Loucy (cell line): ENCODE measurements around the gene IL5.
A peak's percentile ranks its signal among the peaks of the same experiment; 100 is the strongest.

Experiments
- H2AFZ ChIP-seq: fragments of 200-600 bp; sonication (generic); 2 replicates; pipeline ENCODE4 v1.6.0; 2016; ENCODE audit warnings: antibody characterized with exemption, mild to moderate bottlenecking, low read length, moderate library complexity
- H3F3A ChIP-seq: fragments of 200-600 bp; 2 replicates; pipeline ENCODE4 v1.6.0; 2016; ENCODE audit warnings: antibody characterized with exemption, low read depth, mild to moderate bottlenecking
- H3K27me3 ChIP-seq: fragments of 200-600 bp; sonication (generic); 2 replicates; pipeline ENCODE4 v1.6.1; 2014; ENCODE audit warnings: low read length, mild to moderate bottlenecking; ENCODE audit not compliant: insufficient read depth, poor library complexity, severe bottlenecking
- H3K36me3 ChIP-seq: fragments of 200-600 bp; sonication (generic); 2 replicates; pipeline ENCODE4 v1.6.1; 2016; ENCODE audit warnings: low read length; ENCODE audit not compliant: insufficient read depth
- H3K4me1 ChIP-seq: fragments of 200-600 bp; sonication (generic); 2 replicates; pipeline ENCODE4 v1.5.1; 2014; ENCODE audit warnings: low read length, mild to moderate bottlenecking; ENCODE audit not compliant: insufficient read depth, poor library complexity, severe bottlenecking
- H3K4me2 ChIP-seq: fragments of 200-600 bp; sonication (generic); 2 replicates; pipeline ENCODE4 v1.6.0; 2014; ENCODE audit warnings: antibody characterized with exemption, low read length, low read depth, mild to moderate bottlenecking; ENCODE audit not compliant: poor library complexity, severe bottlenecking
- H3K4me3 ChIP-seq: fragments of 200-600 bp; sonication (generic); 2 replicates; pipeline ENCODE4 v1.5.1; 2014; ENCODE audit warnings: low read length, mild to moderate bottlenecking, mixed read lengths; ENCODE audit not compliant: poor library complexity, severe bottlenecking
- H3K79me2 ChIP-seq: fragments of 200-600 bp; sonication (generic); 2 replicates; pipeline ENCODE4 v1.6.1; 2014; ENCODE audit warnings: low read length; ENCODE audit not compliant: insufficient read depth
- H3K9ac ChIP-seq: fragments of 200-600 bp; sonication (generic); 2 replicates; pipeline ENCODE4 v1.6.0; 2014; ENCODE audit warnings: mild to moderate bottlenecking, low read depth, low read length, moderate library complexity; ENCODE audit not compliant: poor library complexity, severe bottlenecking
- H3K9me2 ChIP-seq: fragments of 200-600 bp; sonication (generic); replicated peaks from 2 replicates; pipeline ENCODE4 v1.6.1; 2016; ENCODE audit warnings: low read depth, low read length, mixed read lengths
- H3K9me3 ChIP-seq: fragments of 200-600 bp; sonication (generic); 2 replicates; pipeline ENCODE4 v1.6.1; 2014; ENCODE audit warnings: mild to moderate bottlenecking, antibody characterized with exemption, low read length, low read depth; ENCODE audit not compliant: insufficient read depth
- H4K20me1 ChIP-seq: fragments of 200-600 bp; sonication (generic); 2 replicates; pipeline ENCODE4 v1.6.0; 2014; ENCODE audit warnings: antibody characterized with exemption, low read length, mild to moderate bottlenecking; ENCODE audit not compliant: insufficient read depth, poor library complexity, severe bottlenecking
- EZH2phosphoT487 ChIP-seq: fragments of 200-600 bp; IDR thresholded peaks from 2 replicates; pipeline ENCODE4 v1.6.1; 2018; ENCODE audit warnings: antibody characterized with exemption, mild to moderate bottlenecking, moderate library complexity, borderline replicate concordance
- TF ChIP-seq, protein P1 (sequence below): fragments of 200-600 bp; sonication (generic); conservative IDR thresholded peaks from 2 replicates; pipeline ENCODE4 v1.5.1; 2014; ENCODE audit warnings: mild to moderate bottlenecking, antibody characterized with exemption, low read length

Gene IL5

DNA sequence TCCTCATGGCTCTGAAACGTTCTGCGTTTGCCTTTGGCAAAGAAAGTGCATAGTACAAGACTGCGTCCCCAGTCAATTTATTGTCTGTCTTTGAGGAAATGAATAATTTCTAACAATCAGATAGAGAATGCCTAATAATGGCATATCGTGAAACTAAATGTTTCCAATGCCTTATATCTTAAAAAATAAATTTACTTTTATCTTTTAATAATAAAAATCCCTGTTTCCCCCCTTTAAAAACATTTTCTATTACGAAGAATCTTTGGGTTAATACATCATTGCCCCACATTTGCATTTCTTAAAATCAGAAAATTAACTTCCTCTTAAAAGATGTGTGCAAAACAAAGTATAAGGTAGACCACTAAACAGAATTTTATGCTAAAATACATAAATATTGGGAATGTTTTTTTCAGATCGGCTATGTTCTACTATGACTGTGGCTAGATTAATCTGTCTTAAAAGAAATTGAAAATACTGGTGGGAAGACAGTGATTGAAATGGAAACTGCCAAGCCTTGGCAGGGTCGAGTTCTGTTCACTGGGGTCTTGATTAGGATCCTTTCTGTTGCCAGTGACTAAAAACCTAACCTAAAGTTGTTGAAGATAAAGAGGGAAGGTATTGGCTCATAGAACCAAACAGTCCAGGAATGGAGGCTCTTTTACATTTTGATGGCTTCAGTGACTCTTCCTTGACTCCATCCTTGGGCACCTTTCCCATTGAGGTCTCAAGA is at the start of gene IL5:
TSS of gene IL5 (minus strand) at position 51 of the 730 bp plus-strand sequence. CDS start at position 7, 44 bp downstream.
- H4K20me1 ChIP-seq = no peaks in the 10 kb centered on the region
- H3K4me1 ChIP-seq = no peaks in the 10 kb centered on the region
- H3K36me3 ChIP-seq = no peaks in the 10 kb centered on the region
- H3K4me2 ChIP-seq = no peak within 1 kb of the TSS
- H3K27me3 ChIP-seq = no peaks in the 10 kb centered on the region
- H3K79me2 ChIP-seq = no peaks in the 10 kb centered on the region
- no peak within 1 kb of the TSS for H3K9ac ChIP-seq
- no peaks in the 10 kb centered on the region for H3K9me3 ChIP-seq
- no peaks in the 10 kb centered on the region for H3K9me2 ChIP-seq
- TF ChIP-seq, protein P1, sequence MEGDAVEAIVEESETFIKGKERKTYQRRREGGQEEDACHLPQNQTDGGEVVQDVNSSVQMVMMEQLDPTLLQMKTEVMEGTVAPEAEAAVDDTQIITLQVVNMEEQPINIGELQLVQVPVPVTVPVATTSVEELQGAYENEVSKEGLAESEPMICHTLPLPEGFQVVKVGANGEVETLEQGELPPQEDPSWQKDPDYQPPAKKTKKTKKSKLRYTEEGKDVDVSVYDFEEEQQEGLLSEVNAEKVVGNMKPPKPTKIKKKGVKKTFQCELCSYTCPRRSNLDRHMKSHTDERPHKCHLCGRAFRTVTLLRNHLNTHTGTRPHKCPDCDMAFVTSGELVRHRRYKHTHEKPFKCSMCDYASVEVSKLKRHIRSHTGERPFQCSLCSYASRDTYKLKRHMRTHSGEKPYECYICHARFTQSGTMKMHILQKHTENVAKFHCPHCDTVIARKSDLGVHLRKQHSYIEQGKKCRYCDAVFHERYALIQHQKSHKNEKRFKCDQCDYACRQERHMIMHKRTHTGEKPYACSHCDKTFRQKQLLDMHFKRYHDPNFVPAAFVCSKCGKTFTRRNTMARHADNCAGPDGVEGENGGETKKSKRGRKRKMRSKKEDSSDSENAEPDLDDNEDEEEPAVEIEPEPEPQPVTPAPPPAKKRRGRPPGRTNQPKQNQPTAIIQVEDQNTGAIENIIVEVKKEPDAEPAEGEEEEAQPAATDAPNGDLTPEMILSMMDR = no peak
- TF ChIP-seq EZH2phosphoT487 = no peak
- H3K4me3 ChIP-seq = no peak within 1 kb of the TSS
- no peaks in the 10 kb centered on the region for H3F3A ChIP-seq
- H2AFZ ChIP-seq = 0 out of 2 replicates have a peak within 1 kb of the TSS, but pooled peaks have one; percentile 12

DNA sequence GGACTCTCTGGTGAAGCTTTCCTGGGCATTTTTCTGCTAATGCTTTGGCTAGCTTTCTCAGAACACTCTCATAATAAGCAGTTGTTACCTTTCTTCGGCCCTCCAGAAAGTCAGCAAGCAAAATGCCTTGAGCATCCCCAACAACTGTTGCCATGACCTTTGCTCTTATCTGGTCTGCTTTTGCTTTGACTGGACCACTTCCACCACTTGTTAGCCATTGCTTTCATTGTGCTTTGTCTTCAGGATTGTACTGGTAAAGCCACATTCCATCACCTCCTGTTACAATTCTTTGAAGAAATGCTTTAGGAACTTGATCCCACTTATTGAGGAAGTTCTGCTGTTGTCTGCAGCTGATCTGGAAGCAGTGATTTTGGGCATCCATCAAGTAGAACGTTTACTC is 49.2 kb upstream of the IL5 start:
- Histone ChIP-seq H3K9me3 (no peaks in the 10 kb centered on the region), H3F3A (no peaks in the 10 kb centered on the region), H3K9ac (no peak overlapping the region), H3K36me3 (peaks cover 36% of the 10 kb centered on the region; the same call in 1 of the 2 replicates), H2AFZ (no peak overlapping the region), H3K9me2 (no peaks in the 10 kb centered on the region), H3K4me3 (no peak overlapping the region), H3K27me3 (no peaks in the 10 kb centered on the region), H3K4me1 (no peaks in the 10 kb centered on the region), H3K4me2 (no peak overlapping the region), H3K79me2 (no peaks in the 10 kb centered on the region), H4K20me1 (no peaks in the 10 kb centered on the region)
- TF ChIP-seq, protein P1 = no peak
- TF ChIP-seq EZH2phosphoT487 = no peak

GRCh38 chr5:132591145-132591544 is 47.8 kb upstream of the IL5 start:
- Histone ChIP-seq H3K9ac (no peak overlapping the region), H3K9me3 (no peaks in the 10 kb centered on the region), H3K4me2 (no peak overlapping the region), H3K36me3 (peaks cover 26% of the 10 kb centered on the region; the same call in 1 of the 2 replicates), H3K27me3 (no peaks in the 10 kb centered on the region), H2AFZ (no peak overlapping the region), H3F3A (no peaks in the 10 kb centered on the region), H3K9me2 (no peaks in the 10 kb centered on the region), H3K4me3 (no peak overlapping the region), H3K4me1 (no peaks in the 10 kb centered on the region), H4K20me1 (no peaks in the 10 kb centered on the region), H3K79me2 (no peaks in the 10 kb centered on the region)
- TF ChIP-seq EZH2phosphoT487 = no peak
- TF ChIP-seq, protein P1 = peak; percentile 37
